HG03196 (cell line): Measurements from ENCODE around the gene OPTN.
"Not testable (repeated sequence)": the region's sequence is repeated elsewhere in the genome, so short reads cannot be mapped to it uniquely, and the experiment has no call there.

Experiments used
- ATAC-seq: cut with Tn5 transposase; IDR thresholded peaks from one replicate; pipeline ENCODE4 v1.9.1; 2021; ENCODE audit not compliant: unreplicated experiment

Gene OPTN

DNA sequence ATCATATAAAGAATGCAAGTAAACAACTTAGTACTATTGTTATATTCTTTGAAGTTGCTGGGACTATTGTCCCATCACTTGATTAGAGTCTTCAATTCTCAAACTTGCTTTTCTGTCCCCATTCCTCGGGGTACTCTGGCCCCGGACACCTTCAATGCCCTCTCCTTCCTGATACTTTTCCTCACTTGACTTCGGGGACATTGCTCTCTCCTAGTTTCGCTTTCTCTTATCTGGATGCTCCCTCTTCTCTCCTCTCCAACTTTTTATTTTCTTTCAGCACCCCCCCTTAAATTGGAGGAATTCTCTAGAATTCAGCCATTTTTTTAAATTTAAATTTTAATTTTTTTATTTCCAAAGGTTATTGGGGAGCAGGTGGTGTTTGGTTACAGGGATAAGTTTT is 10.6 kb upstream of the OPTN start:
- ATAC-seq: no peak

GRCh38 chr10:13090289-13090688 is 9.7 kb upstream of the OPTN start:
- ATAC-seq: no peak

GRCh38 chr10:13091801-13092200 is 8.2 kb upstream of the OPTN start:
- ATAC-seq: no peak

DNA sequence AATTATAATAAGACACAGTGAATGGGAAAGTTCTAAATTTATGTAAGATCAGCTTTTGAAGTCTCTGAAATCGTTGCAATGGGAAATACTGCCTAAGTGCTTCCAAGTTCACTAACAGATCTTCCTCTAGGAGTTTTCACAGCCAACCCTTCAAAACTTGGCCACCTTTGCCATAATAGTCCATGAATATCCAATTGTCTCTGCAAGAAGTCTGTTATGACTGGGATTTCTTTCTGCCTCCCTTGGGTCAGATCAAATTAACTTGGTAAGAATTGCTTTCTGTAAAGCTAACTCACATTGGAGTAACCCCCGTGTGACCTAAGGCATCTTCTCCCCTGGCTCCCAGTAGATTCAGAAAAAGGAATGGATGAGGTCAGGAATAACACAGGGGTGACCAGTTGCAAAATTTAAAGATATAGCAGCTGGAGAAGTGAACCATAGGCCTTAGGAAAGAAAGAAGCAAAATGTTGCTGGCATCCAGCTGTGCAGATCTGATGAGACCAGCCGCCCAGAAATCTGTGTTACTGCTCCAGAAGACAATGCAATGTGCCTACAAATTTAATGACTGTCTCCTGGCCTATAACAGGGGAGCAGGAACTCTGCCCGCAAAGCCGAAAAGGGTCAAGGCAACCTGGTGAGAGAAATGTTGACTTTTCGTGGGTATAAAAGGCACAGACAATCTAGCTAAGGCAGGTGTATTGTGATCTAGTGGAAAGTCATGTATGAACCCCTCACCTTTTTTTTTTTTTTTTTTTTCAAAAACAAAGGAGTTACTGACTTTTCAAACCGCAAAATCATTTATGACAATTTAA is 7.5 kb upstream of the OPTN start:
- no peak for ATAC-seq

DNA sequence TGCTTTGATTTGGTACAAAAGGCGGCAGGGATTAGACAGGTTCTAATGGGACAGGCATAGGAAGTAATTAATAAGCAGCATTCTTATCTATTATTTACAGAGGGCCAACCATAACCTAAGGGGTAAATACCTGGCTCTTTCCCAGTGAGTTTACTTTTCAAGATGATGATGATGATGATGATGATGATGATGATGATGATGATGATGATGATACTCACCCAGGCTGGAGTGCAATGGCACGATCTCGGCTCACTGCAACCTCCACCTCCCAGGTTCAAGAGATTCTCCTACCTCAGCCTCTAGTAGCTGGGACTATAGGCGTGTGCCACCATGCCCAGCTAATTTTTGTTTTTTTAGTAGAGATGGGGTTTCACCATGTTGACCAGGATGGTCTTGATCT is 5.9 kb upstream of the OPTN start:
- ATAC-seq: not testable (repeated sequence)

DNA sequence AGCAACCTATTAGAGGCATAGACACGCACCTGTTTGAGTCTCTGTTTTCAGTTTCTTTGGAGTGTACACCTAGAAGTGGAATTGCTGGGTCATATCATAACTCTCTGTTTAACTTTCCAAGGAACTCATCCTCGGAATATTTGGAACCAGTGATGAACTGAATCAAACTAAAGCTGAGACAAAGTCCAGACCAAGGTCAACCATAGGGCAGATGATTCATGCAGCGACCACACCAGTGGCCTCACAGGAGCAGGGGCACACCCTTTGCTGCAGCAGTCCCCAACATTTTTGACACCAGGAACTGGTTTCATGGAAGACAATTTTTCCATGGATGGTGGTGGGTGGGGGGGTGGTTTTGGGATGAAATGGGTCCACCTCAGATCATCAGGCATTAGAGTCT is 4.9 kb upstream of the OPTN start:
- ATAC-seq: no peak

GRCh38 chr10:13095929-13096328 is 4.0 kb upstream of the OPTN start:
- ATAC-seq: no peak

DNA sequence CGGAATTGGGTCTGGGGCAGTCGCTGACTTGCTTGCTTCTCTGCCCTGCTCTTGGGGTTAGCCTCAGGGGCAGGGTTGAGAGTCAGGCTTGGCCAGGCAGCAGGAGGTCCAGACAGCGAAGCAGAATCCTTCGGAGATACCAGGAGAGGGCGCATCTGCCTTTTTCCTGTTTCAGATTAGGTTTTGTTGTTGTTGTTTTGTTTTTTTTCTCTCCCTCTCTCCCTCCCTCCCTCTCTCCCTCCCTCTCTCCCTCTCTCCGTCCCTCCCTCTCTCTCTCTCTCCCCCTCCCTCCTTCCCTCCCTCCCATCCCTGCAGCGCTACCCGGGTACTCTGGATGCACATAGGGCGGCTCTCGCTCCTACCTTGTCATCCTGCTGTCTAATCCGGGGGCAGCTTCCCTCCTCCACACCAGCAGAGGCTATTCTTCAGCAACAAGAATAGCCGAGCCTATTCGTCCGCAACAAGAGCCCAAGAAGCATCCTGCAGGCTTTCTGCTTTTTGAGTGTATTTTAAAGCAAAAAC is 758 bp upstream of the OPTN start:
- peak; percentile 32 for ATAC-seq

GRCh38 chr10:13100349-13101294 is 659 bp downstream of the OPTN start:
- ATAC-seq: peak; percentile 25

- ATAC-seq: no peak
These were observed 2.2 kb downstream of the OPTN start for GRCh38 chr10:13102002-13102794.

- ATAC-seq: no peak
These were observed 3.6 kb downstream of the OPTN start for GRCh38 chr10:13103554-13103953.

DNA sequence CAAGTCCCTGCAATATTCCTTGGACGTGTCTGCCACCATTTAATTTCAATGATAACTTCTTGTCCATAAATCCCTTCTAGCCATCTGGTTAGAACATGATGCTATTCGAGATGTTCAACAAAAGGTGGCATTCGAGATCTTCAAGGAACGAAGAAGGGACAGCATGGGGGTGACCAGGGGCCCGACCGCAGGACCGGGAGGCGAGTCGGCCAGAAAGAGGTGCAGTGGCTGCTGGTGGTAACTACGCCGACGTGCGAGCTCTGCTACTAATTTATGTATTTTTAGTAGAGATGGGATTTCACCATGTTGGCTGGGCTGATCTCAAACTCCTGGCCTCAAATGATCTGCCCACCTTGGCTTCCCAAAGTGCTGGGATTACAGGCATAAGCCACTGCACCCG is 4.7 kb downstream of the OPTN start:
- ATAC-seq: no peak

- ATAC-seq: no peak
These were observed 5.2 kb downstream of the OPTN start for GRCh38 chr10:13105184-13105583.

GRCh38 chr10:13106387-13107045 is 6.6 kb downstream of the OPTN start:
- no peak for ATAC-seq

DNA sequence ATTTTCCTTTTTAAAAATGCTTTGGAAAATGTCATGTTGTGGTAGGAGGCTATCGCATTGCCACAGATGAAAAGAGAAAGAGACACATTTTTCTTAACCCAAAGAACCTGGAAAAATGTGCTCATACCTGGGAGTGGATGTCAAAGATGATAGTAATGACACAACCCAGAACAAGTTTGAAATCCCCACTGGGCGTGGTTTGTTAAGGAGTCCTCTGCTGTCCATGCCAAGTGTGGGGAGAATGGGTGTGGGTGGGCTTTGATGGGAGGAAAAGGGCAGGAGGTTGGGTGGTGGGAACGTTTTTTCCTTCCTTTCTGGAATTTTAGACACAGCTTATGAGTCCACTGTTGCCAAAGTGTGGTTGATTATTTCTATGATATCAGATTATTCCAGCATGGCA is 10.9 kb downstream of the OPTN start:
- ATAC-seq: no peak

DNA sequence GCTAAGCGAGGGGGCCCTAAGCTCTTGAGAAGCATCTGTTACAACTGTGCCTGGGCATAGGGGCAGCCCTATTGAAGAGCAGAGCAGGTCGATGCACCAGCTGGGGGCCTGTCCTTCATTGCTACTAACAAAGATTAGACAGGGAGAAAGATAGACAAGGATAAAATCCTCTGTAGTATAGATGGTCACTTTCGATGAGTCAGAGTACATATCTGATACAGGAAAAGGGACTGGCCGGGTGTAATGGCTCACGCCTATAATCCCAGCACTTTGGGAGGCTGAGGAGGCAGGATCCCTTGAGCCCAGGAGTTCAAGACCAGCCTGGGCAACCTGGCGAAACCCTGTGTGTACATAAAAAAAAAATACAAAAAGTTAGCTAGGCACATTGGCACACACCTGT is 13.6 kb downstream of the OPTN start:
- no peak for ATAC-seq

GRCh38 chr10:13115832-13116803 is 16.2 kb downstream of the OPTN start:
- no peak for ATAC-seq

DNA sequence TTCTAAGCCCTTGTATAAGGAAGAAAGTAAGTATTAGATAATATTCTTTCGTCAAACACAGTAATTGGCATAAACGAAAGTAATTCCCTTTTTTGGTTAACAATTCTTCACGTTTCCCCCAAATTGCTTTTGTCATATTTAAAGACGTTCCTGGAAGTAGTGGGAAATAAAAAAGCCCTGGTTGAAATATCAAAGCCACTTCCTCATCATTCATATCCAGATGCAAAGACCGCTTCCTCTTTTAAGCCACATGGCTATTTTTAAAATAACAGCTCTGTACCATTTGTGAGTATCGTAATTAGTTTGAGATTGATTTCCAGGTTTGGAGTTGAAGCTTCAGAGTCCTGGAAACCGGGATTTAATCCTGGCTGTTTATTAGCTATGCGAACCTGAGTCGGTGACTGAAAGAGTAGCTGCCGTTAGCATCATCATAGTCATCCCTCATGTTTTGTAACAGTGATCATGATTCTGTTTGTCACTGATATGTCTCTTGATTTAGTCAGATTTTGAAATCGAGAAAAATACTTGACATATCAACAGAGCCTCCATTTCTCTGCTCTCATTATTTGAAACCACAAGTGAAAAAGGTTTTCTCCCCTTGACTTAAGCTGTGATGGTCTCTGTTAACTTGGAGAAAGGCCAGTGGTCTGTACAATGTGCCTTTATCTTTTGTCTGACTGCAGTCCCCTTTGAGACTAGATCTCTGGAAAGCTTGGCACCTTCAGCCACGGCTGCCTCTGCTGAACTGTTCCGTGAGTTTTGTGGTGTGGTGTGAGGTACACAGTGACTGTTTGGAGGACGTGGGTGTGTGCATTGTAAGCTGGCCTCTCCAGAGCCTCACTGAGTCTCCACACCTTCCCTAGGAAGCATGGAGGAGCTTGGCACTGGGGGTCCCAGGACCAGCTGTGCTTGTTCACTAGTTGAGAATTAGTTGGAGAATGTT is 18.1 kb downstream of the OPTN start:
- ATAC-seq: no peak
